Prostate gland (tissue), 2 donors: ENCODE measurements around the gene KRT78.

ENCODE experiments used
- POLR2A ChIP-seq: fragments of 450-650 bp; IDR thresholded peaks from one replicate; pipeline ENCODE4 v1.6.1; 2016; ENCODE audit warnings: antibody characterized with exemption, mild to moderate bottlenecking
- POLR2AphosphoS5 ChIP-seq: sonication (generic); formaldehyde crosslinking; IDR thresholded peaks from one replicate; pipeline ENCODE4 v1.6.1; 2017; ENCODE audit warnings: antibody characterized with exemption
- TF ChIP-seq, protein P1 (sequence below), 4 experiments: fragments of 200-600 bp in 2 of 4; fragments of 450-650 bp in 2 of 4; sonication (generic) in 2 of 4; IDR thresholded peaks; 1 replicate in 3 of 4; 2 replicates in 1 of 4; pipeline ENCODE4 v1.5.1; 2016 to 2019; ENCODE audit warnings: antibody characterized with exemption in 4 of 4, mild to moderate bottlenecking in 2 of 4, moderate library complexity in 2 of 4

DNA sequence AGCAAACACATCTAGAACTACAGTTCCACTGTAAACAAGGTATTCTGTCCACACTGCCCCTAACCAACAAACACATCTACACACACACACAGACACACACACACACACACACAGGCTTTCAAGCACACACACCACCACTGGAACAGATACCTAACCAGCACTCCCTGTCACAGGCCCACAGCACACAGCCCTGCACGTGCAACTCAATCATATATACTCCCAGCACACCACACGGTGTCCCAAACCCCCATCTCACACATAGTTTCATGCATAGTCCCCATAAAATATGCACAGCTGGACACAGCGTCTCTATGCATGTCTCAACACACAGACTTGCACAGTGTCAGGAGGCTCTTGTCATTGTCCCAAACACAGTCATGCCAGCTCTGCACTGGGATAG, 28.4 kb upstream of the KRT78 start:
- TF ChIP-seq, protein P1, sequence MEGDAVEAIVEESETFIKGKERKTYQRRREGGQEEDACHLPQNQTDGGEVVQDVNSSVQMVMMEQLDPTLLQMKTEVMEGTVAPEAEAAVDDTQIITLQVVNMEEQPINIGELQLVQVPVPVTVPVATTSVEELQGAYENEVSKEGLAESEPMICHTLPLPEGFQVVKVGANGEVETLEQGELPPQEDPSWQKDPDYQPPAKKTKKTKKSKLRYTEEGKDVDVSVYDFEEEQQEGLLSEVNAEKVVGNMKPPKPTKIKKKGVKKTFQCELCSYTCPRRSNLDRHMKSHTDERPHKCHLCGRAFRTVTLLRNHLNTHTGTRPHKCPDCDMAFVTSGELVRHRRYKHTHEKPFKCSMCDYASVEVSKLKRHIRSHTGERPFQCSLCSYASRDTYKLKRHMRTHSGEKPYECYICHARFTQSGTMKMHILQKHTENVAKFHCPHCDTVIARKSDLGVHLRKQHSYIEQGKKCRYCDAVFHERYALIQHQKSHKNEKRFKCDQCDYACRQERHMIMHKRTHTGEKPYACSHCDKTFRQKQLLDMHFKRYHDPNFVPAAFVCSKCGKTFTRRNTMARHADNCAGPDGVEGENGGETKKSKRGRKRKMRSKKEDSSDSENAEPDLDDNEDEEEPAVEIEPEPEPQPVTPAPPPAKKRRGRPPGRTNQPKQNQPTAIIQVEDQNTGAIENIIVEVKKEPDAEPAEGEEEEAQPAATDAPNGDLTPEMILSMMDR (IDR thresholded peaks at IDR 0.05): no peak
- TF ChIP-seq POLR2A (no peak), POLR2AphosphoS5 (no peak)
